Hepatocyte (in vitro differentiated cells): ENCODE data around the gene DMWD.

Experiments used
- EZH2phosphoT487 ChIP-seq: fragments of 200-600 bp; sonication (generic); IDR thresholded peaks from one replicate; pipeline ENCODE4 v1.6.1; 2018; ENCODE audit warnings: antibody characterized with exemption, mild to moderate bottlenecking, low read depth, moderate library complexity; ENCODE audit not compliant: unreplicated experiment, severe bottlenecking
- TF ChIP-seq, protein P1 (sequence below): fragments of 200-600 bp; sonication (generic); IDR thresholded peaks from 2 replicates; pipeline ENCODE4 v1.5.1; 2016; ENCODE audit warnings: antibody characterized with exemption, mild to moderate bottlenecking; ENCODE audit not compliant: poor library complexity

DNA sequence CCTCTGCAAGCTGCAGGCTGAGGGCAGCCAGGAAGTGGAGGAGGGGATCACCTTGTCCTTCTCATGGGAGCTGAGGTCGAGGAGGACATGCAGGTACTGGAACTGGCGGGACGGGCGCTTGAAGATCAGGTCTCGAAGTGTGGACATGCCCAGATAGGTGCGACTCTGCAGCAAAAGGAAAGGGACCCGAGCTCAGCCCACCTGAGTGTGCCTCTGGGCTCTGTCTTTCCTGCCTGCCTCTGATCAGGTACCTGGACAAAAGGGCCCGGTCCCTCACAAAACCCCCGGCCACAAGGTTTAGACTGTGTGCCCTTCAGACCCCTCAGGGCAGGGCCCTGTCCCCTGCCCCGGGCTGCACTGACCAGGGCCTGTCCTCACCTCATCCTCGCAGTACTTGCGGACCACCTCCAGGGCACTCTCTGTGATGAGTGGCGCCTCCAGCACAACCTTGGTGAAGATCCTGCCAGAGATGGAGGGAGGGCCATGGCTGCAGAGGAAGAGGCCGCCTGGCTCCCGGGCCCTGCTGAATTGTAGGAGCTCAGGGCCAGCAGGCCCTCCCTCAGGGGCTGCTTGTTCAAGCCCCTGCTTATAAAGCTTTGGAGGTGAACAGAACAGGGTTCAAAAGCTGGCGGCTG is 34.9 kb upstream of the DMWD start:
- TF ChIP-seq, protein P1, sequence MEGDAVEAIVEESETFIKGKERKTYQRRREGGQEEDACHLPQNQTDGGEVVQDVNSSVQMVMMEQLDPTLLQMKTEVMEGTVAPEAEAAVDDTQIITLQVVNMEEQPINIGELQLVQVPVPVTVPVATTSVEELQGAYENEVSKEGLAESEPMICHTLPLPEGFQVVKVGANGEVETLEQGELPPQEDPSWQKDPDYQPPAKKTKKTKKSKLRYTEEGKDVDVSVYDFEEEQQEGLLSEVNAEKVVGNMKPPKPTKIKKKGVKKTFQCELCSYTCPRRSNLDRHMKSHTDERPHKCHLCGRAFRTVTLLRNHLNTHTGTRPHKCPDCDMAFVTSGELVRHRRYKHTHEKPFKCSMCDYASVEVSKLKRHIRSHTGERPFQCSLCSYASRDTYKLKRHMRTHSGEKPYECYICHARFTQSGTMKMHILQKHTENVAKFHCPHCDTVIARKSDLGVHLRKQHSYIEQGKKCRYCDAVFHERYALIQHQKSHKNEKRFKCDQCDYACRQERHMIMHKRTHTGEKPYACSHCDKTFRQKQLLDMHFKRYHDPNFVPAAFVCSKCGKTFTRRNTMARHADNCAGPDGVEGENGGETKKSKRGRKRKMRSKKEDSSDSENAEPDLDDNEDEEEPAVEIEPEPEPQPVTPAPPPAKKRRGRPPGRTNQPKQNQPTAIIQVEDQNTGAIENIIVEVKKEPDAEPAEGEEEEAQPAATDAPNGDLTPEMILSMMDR: no peak
- TF ChIP-seq EZH2phosphoT487: no peak
